ENCODE results near the gene ZNF235. TPM values are rescaled to one million over a fixed set of nuclear protein-coding genes. Genes with fewer than 3 reads are reported as not detected.

The ZNF235 gene
- total RNA-seq, 2 donors from 2014 or later, result 6.9 to 12.6 TPM

DNA sequence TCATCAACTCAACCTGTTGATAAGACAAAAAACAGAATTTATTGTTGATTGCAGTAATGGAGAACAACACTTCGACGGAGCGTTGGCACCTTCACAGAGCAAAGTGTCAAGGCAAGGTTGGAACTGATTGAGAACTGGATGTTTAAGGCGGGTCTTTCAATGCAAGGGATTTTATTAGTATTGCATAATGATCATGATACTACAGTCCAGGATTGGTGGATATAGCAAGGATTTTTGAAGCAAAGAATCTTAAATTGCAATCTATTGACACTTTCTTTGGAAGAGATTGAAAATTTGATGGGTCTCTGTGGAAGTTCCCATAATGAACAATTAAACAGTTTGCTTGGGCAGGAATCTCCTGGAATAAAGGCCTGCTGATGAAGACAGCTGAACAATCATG lies 632 bp upstream of the ZNF235 start:
- TF ChIP-seq, protein P1, sequence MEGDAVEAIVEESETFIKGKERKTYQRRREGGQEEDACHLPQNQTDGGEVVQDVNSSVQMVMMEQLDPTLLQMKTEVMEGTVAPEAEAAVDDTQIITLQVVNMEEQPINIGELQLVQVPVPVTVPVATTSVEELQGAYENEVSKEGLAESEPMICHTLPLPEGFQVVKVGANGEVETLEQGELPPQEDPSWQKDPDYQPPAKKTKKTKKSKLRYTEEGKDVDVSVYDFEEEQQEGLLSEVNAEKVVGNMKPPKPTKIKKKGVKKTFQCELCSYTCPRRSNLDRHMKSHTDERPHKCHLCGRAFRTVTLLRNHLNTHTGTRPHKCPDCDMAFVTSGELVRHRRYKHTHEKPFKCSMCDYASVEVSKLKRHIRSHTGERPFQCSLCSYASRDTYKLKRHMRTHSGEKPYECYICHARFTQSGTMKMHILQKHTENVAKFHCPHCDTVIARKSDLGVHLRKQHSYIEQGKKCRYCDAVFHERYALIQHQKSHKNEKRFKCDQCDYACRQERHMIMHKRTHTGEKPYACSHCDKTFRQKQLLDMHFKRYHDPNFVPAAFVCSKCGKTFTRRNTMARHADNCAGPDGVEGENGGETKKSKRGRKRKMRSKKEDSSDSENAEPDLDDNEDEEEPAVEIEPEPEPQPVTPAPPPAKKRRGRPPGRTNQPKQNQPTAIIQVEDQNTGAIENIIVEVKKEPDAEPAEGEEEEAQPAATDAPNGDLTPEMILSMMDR (IDR thresholded peaks at IDR 0.05), result no peak
- H3K36me3 ChIP-seq, result peaks cover 6% of the 10 kb centered on the region
- H3K4me1 ChIP-seq (ENCODE audit: control insufficient read depth in 1 of 2, low read depth in 2 of 2), result peaks cover 3 to 11% of the 10 kb centered on the region in 2 donors
- peaks cover 12% of the 10 kb centered on the region for H3K9me3 ChIP-seq
- no peak for DNase-seq (ENCODE audit: low spot score)
- H3K27me3 ChIP-seq (replicated peaks; ENCODE audit: insufficient read depth), result no peaks in the 10 kb centered on the region
- peak overlapping the region; percentile 79 for H3K4me3 ChIP-seq
- H3K27ac ChIP-seq, result no peak overlapping the region
- no peak for ATAC-seq (ENCODE audit: insufficient number of reproducible peaks, low FRiP score, low read depth)

GRCh38 chr19:44303976-44304568 lies 753 bp downstream of the ZNF235 start:
- TF ChIP-seq, protein P1 (IDR thresholded peaks at IDR 0.05), result no peak
- H3K27me3 ChIP-seq (replicated peaks; ENCODE audit: insufficient read depth), result no peaks in the 10 kb centered on the region
- peaks cover 16% of the 10 kb centered on the region for H3K36me3 ChIP-seq
- ATAC-seq (ENCODE audit: insufficient number of reproducible peaks, low FRiP score, low read depth), result no peak
- no peak for DNase-seq (ENCODE audit: low spot score)
- H3K4me3 ChIP-seq, result peak overlapping the region; percentile 79
- peak overlapping the region; percentile 50 to 69 for H3K27ac ChIP-seq
- peaks cover 3 to 11% of the 10 kb centered on the region in 2 donors for H3K4me1 ChIP-seq (ENCODE audit: control insufficient read depth in 1 of 2, low read depth in 2 of 2)
- peaks cover 8% of the 10 kb centered on the region for H3K9me3 ChIP-seq

GRCh38 chr19:44303320-44303719 lies 1.5 kb downstream of the ZNF235 start:
- Histone ChIP-seq H3K9me3 (peaks cover 3% of the 10 kb centered on the region), H3K27ac (no peak overlapping the region), H3K36me3 (peaks cover 24% of the 10 kb centered on the region), H3K27me3 (replicated peaks; ENCODE audit: insufficient read depth) (no peaks in the 10 kb centered on the region), H3K4me1 (ENCODE audit: control insufficient read depth in 1 of 2, low read depth in 2 of 2) (peaks cover 3 to 11% of the 10 kb centered on the region in 2 donors), H3K4me3 (no peak overlapping the region)
- DNase-seq (ENCODE audit: low spot score) (no peak), ATAC-seq (ENCODE audit: insufficient number of reproducible peaks, low FRiP score, low read depth) (no peak)
- TF ChIP-seq, protein P1 (IDR thresholded peaks at IDR 0.05), result no peak

GRCh38 chr19:44284968-44285367 lies 19.9 kb downstream of the ZNF235 start:
- ATAC-seq (ENCODE audit: insufficient number of reproducible peaks, low FRiP score, low read depth) (no peak), DNase-seq (ENCODE audit: low spot score) (no peak)
- peaks cover 91% of the 10 kb centered on the region for H3K9me3 ChIP-seq
- H3K36me3 ChIP-seq, result peaks cover 31% of the 10 kb centered on the region
- TF ChIP-seq, protein P1 (IDR thresholded peaks at IDR 0.05), result no peak
- no peaks in the 10 kb centered on the region for H3K4me1 ChIP-seq (ENCODE audit: control insufficient read depth in 1 of 2, low read depth in 2 of 2)
- no peak overlapping the region for H3K4me3 ChIP-seq
- no peak overlapping the region for H3K27ac ChIP-seq
- H3K27me3 ChIP-seq (replicated peaks; ENCODE audit: insufficient read depth), result no peaks in the 10 kb centered on the region

- ATAC-seq (ENCODE audit: insufficient number of reproducible peaks, low FRiP score, low read depth), result no peak
- Histone ChIP-seq H3K27ac (no peak overlapping the region), H3K27me3 (replicated peaks; ENCODE audit: insufficient read depth) (no peaks in the 10 kb centered on the region), H3K4me3 (no peak overlapping the region), H3K36me3 (peaks cover 10% of the 10 kb centered on the region), H3K9me3 (peaks cover 86% of the 10 kb centered on the region), H3K4me1 (ENCODE audit: control insufficient read depth in 1 of 2, low read depth in 2 of 2) (no peaks in the 10 kb centered on the region)
- DNase-seq (ENCODE audit: low spot score), result no peak
- TF ChIP-seq, protein P1 (IDR thresholded peaks at IDR 0.05), result no peak
Measured at GRCh38 chr19:44282846-44283245, 22.0 kb downstream of the ZNF235 start.
